PC-3 (cell line): ENCODE results near the gene NKPD1. TPM values are rescaled to one million over a fixed set of nuclear protein-coding genes. Genes with fewer than 3 reads are reported as not detected.

Source experiments
- total RNA-seq: library from RNA; depleted of rRNA; stranded (reverse); fragments of >200 nt; gene quantifications from 2 replicates; pipeline ENCODE4 v1.2.3, GENCODE V29; 2014; rRNA removed

NKPD1 gene
- total RNA-seq, 1 experiment from 2014 or later: 1.1 TPM

Other genes with a start within 250 kb of the NKPD1 start
- gene APOC1, start 246.4 kb downstream of the NKPD1 start, total RNA-seq: 2.7 and 3.3 TPM in 2 replicates
- not detected in 2 replicates for gene APOC4, start 218.7 kb downstream of the NKPD1 start, total RNA-seq
- not detected in 2 replicates for gene APOC2, start 214.9 kb downstream of the NKPD1 start, total RNA-seq
- gene CLPTM1, start 205.6 kb downstream of the NKPD1 start, total RNA-seq: 44.9 and 61.3 TPM in 2 replicates
- 4.8 and 15.2 TPM in 2 replicates for gene RELB, start 159.5 kb downstream of the NKPD1 start, total RNA-seq
- 32.3 and 38.9 TPM in 2 replicates for gene CLASRP, start 121.9 kb downstream of the NKPD1 start, total RNA-seq
- 0.52 and 2.4 TPM in 2 replicates for gene ZNF296, start 84.5 kb downstream of the NKPD1 start, total RNA-seq
- gene GEMIN7, start 81.7 kb downstream of the NKPD1 start, total RNA-seq: 22.3 and 35.5 TPM in 2 replicates
- 37.0 and 46.4 TPM in 2 replicates for gene PPP1R37, start 67.8 kb downstream of the NKPD1 start, total RNA-seq
- gene TRAPPC6A, start 17.3 kb upstream of the NKPD1 start, total RNA-seq: 18.3 and 23.2 TPM in 2 replicates
- gene BLOC1S3, start 17.8 kb upstream of the NKPD1 start, total RNA-seq: 7.3 and 11.9 TPM in 2 replicates
- gene EXOC3L2, start 84.4 kb upstream of the NKPD1 start, total RNA-seq: not detected in 2 replicates
- 12.1 and 21.8 TPM in 2 replicates for gene MARK4, start 90.3 kb upstream of the NKPD1 start, total RNA-seq
- not detected in 2 replicates for gene CKM, start 161.9 kb upstream of the NKPD1 start, total RNA-seq
- 23.4 and 27.5 TPM in 2 replicates for gene KLC3, start 179.8 kb upstream of the NKPD1 start, total RNA-seq
- 48.0 and 57.5 TPM in 2 replicates for gene ERCC2, start 209.6 kb upstream of the NKPD1 start, total RNA-seq
- 28.6 and 36.4 TPM in 2 replicates for gene PPP1R13L, start 244.1 kb upstream of the NKPD1 start, total RNA-seq
- 25.9 and 43.0 TPM in 2 replicates for gene POLR1G, start 245.7 kb upstream of the NKPD1 start, total RNA-seq